ENCODE data around the gene CCR2.
"Not testable (repeated sequence)": the region's sequence is repeated elsewhere in the genome, so short reads cannot be mapped to it uniquely, and the experiment has no call there.

Gene CCR2

DNA sequence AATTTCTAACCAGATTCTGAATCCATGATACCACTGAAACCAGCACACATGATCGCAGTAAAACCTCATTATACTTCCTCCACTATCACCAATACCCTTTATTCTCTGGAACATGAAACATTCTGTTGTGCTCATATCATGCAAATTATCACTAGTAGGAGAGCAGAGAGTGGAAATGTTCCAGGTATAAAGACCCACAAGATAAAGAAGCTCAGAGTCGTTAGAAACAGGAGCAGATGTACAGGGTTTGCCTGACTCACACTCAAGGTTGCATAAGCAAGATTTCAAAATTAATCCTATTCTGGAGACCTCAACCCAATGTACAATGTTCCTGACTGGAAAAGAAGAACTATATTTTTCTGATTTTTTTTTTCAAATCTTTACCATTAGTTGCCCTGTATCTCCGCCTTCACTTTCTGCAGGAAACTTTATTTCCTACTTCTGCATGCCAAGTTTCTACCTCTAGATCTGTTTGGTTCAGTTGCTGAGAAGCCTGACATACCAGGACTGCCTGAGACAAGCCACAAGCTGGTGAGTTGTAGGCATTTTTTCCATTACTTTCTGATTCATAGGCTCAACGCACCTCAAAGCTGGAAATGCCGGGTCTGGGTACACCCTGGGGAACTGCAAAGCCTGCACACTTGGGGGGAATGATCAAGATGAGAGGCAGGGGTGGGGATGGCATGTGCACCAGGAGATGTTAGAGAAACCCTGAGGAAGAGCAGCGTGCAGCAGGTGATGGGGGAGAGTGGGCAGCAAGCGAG, at the start of gene CCR2:
CCR2 (plus strand) TSS at position 465 of the 764 bp plus-strand sequence. CDS start 3,417 bp downstream, outside the sequence.
- DNase-seq, result no peak

- DNase-seq, result no peak
Measured at GRCh38 chr3:46304739-46305138, 49.2 kb upstream of the CCR2 start.

DNA sequence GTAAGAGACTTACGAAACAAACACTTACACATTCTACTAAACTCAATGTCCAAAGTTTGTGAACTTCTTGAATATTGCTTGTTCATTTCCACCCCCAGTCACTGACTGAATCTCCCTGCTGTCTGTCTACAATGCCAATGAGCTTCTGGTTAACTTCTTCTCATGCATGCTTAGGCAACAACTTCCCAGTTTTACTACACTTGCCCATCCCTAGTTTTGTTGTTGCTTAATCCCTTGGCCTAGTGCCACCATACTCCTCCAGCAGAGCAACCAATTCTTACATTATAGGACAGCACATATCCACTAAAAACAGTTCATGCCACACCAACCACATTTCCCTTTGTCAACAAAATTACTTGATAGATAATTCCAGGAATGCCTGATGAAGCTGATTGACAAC, 40.9 kb upstream of the CCR2 start:
- DNase-seq, result no peak

DNA sequence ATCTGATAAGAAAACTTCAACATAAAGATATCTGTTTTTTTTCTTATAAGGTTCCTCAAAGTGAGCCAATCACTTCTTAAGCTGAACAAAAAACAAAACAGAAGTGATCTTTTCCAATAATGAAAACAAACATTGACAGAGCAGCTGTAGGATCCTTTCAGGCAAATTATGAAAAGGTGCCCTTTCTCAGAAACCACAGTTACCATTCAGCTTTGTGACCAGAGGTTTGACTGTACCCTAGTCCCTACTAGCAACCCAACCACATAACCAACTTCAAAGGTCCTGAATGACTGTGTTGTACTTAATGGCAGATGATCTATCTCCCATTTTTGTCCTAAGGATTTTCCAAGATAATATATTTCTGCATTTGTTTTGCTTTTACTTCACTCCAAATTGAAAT, 39.4 kb upstream of the CCR2 start:
- DNase-seq, result no peak

- DNase-seq, result no peak
Measured at GRCh38 chr3:46316206-46316605, 37.7 kb upstream of the CCR2 start.

- DNase-seq, result no peak
Measured at GRCh38 chr3:46318207-46318927, 35.5 kb upstream of the CCR2 start.

DNA sequence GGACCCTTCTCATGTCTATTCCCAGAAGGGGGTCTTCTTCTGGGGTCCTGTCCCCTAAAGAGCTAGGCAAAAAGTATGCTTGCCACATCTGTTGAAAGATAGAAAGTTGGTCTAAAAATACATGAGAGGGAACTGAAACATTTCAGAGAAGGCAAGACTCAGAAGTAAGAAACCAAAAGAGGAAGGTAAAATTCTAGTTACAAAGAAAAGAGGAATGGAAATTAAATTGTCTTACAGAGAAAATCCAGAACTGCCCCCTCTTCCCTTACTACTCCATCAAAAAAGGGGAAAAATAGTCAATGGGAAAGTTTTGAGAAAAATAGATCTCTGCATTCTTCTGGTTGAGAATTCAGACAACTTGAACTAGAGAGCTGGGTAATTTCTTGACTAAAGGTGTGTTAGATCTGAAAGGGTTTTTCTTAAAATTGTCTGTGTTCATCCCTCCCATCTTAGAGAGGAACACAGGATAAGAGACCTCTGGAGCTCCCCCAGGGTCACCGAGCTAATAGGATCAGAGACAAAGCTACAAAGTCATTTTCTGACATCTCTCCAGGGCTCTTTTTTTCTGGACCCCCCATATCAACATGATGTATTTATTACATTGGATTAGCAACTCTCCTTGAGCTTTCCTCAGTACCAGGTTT, 32.3 kb upstream of the CCR2 start:
- DNase-seq, result no peak

- no peak for DNase-seq
Measured at GRCh38 chr3:46324036-46324435, 29.9 kb upstream of the CCR2 start.

DNA sequence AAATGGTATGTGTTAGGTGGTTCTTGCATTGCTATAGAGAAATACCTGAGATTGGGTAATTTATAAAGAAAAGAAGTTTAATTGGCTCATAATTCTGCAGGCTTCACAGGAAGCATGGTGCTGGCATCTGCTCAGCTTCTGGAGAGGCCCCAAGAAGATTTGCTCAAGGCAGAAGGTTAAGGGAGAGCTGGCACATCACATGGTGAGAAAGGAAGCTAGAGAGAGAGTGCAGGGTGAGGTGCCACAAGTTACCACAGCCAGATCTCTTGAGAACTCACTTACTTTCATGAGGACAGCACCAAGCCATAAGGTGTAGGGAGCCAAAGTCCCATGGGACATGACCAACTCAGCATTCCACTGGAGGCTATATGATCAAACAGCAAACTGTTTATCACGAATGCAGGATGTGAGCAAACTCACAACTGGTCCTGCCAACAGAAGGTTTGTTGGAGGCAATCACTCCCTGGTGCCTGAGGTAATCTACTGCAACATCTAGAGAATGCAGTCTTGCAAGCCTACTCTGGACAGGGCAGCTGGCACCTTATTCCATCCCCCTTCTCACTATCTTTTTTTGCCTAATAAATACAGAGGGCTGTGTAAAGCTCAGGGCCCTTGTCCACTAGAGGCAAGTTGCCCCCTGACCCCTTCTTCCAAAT, 28.1 kb upstream of the CCR2 start:
- DNase-seq, result no peak

DNA sequence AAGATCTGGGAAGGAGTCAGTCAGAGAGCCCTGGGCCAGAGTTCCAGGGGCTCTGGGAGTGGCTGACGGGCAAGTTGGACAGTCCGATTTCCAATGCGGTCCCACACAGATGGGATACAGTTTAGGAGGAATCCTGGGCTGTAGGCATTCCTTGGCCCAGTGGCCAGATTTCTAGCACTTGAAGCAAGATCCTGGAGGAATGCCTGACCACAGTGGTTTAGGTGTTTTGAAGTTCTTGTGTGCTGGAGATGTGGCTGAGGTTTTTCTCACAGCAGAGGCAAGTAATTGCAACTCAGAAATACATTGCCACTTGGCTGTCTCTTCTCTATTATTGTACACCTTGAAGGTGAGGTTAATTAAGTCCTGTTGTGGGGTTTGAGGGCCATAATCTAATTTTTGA, 23.2 kb upstream of the CCR2 start:
- DNase-seq, result not testable (repeated sequence)

DNA sequence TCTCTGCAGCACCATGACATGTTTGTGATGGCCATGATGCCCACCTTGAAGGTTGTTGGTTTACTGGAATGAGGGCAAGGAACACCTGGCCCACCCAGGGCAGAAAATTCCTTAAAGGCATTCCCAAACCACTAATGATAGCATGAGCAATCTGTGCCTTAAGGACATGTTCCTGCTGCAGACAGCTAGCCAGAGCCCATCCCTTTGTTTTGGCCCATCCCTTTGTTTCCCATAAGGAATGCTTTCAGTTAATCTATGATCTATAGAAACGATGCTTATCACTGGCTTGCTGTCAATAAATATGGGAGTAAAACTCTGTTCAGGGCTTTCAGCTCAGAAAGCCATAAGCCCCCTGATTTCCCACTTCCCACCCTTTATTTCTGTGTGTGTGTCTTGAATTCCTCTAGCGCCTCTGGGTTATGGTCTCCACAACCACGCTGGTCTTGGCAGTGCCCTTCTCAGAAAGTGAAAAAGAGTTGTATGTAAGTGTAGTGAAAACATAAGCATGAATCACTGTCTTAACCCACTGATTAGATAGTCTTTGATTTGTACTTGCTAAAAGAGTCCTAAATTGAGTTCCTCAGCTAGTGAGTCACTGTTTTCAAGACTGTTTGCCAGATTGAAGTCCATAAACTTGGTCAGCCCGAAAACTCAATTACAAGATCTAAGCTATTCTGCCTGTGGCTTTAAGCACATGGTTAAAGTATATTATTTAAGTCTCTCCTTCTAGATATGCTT, 19.0 kb upstream of the CCR2 start:
- no peak for DNase-seq

- no peak for DNase-seq
Measured at GRCh38 chr3:46335541-46335940, 18.4 kb upstream of the CCR2 start.

- no peak for DNase-seq
Measured at GRCh38 chr3:46337911-46338310, 16.0 kb upstream of the CCR2 start.

- DNase-seq, result no peak
Measured at GRCh38 chr3:46338840-46339239, 15.1 kb upstream of the CCR2 start.

GRCh38 chr3:46344476-46344875, 9.4 kb upstream of the CCR2 start:
- no peak for DNase-seq

DNA sequence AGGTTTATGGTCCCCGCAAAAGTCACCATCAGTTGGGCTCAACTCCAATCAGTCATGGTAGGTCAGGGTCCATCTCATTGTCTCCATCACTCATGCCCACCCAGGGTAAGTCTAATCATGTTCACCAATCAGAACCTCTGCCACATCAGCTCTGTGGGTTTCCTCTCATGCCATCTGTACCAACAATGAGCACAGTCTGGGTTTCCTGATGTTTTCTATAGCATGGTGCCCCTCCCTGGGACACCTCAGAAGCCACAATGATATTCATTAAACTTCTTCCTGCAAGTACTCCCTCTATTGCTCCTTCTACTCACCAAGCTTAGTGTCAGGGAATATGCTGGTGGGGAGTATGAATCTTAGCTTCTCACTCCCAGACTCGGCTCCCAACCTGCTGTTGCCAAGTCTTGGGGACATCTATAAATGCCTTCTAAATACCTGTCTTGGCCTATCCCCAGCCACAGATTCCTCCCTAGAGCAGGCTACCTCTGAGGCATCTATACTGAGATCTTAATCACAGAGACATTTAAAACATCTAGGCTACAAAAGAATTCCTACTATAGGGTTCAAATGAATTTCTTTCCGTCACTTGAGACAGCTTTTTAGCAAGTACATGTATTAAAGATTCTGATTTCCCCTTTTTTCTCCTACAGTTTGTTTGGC, 5.0 kb upstream of the CCR2 start:
- DNase-seq, result no peak

DNA sequence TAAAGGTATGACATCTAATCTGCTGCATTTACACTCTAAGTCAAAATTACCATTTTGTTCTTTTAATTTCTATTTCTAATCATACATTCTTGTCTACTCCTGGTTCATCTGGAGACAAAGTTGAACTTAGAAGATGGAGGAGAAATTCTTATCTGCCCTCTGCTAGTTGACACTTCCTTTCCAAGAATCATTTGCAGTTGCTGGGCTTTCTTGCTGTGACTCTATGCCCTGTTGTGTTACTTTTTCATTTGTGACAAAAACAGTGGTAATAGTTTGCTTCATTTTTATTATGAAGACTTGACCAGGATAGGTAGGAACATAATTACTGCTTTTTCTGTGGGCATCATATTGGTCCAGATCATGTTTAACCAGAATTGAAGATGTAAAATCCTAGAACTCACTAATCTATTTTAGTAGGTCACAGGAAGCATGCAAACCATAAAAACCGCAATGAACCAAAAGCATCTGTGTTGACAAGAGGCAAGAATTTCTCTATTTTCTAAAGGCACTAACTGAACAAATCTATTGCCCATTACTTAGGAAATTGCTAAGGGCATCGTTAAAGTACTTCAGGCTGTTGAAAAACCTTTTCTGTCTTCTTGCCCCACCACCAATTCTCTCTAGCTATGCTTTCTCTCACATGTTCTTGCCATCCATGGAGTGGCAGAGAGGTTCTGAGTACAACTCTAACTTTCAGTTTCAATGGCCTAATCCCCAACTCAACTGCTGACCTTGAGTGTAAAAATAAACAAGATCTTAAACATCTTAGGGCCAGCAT, 4.2 kb upstream of the CCR2 start:
- DNase-seq, result no peak

- no peak for DNase-seq
Measured at GRCh38 chr3:46350262-46350565, 3.7 kb upstream of the CCR2 start.

GRCh38 chr3:46351646-46352045, 2.3 kb upstream of the CCR2 start:
- no peak for DNase-seq

DNA sequence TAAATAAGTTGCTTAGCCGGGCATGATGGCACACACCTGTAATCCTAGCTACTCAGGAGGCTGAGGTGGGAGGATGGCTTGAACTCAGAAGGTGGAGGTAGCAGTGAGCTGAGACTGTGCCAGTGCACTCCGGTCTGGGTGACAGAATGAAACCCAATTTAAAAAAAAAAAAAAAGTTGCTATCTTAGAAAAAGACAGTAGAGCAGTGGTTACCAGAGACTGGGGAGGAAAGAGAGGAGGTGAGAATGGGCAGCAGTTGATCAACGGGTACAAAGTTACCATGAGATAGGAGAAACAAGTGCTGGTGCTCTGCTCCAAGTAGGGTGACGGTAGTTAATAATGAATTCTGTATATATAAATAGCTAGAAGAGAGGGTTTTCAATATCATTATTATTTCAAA, 821 bp upstream of the CCR2 start:
- DNase-seq, result no peak

DNA sequence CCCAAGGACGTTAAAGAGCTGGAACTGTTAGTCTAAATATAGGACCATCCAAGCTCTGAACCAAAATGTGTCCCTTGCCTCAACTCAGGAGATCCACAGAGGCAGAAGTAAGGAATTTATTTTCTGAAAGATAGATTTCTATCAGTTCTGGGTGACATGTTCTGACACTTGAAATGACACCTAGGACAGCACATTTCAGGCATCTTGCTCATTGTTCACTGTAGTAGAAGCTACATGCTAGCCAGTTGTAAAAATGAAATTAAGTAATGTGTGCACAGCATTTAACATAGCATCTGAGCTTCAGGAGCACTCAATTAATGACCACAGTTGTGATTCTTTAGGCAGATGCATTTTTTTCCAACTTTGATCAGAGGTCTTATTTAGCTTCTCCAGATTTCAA, 567 bp downstream of the CCR2 start:
- no peak for DNase-seq

- no peak for DNase-seq
Measured at GRCh38 chr3:46354984-46355383, 1.1 kb downstream of the CCR2 start.

Data from NCI-H446 (cell line).